ENCODE measurements around the gene BRCA1.
"Not testable (repeated sequence)": the region's sequence is repeated elsewhere in the genome, so short reads cannot be mapped to it uniquely, and the experiment has no call there.

The BRCA1 gene

GRCh38 chr17:43000894-43001293, 124.3 kb downstream of the BRCA1 start:
- not testable (repeated sequence) for DNase-seq (ENCODE audit: low spot score)

GRCh38 chr17:42999003-42999525, 126.1 kb downstream of the BRCA1 start:
- DNase-seq (ENCODE audit: low spot score), result no peak

DNA sequence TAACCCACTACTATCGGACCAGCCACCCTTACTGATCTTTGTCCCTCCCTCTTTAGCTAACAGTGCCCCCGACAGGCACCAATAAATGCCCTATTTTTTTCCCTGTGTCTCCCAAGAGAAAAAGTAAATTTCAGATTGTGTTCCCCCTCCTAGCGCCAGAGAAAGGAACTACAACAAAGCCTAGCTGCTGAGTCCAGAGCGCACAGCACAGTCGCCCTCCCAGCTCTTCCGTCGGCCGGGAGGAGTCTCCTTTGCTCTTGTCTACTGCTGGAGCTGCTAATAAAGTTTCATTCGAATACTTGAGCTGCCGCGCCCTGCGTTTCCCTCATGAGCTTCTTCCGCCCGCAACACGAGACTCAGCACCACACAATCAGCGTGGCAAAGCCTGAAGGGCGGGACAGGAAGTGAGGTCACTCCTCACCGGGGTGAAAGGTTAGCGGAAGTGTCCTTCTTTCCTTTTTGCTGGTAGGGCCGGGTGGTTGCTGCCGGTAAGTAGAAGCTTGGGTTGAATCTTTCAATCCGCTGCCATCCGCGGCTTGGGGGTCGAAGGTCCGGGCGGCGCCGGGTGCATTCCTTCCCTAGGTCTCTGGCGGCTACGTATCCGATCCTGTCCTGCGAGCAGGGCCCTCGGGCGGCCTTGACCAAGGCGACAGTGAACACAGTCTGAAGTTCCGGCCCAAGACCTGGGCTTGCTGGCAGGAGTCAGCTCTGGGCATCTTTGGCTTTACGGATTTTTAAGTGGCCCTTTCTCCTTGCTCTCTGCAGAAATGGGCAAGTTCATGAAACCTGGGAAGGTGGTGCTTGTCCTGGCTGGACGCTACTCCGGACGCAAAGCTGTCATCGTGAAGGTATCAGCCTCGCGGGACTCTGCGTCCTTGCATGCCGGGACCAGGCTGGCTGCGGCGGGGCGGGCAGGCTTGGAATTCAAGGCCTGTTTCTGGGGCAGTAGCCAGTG, 126.9 kb downstream of the BRCA1 start, which contains the start of gene RPL27:
RPL27 (plus strand) TSS at position 436 of the 955 bp plus-strand sequence; CDS start at position 768, 332 bp downstream.
- DNase-seq (ENCODE audit: low spot score), result peak; percentile 99

GRCh38 chr17:42997390-42997983, 127.7 kb downstream of the BRCA1 start:
- DNase-seq (ENCODE audit: low spot score), result no peak

Measured in left forelimb (tissue), 1 donor.